HUES48 (cell line): ENCODE measurements around the gene SLX4.

Experiments used
- H3K27ac ChIP-seq: one replicate; pipeline ENCODE4 v1.7.0; 2013; ENCODE audit warnings: low read depth, low read length, inconsistent platforms
- H3K27me3 ChIP-seq: 2 replicates; pipeline ENCODE4 v1.6.1; 2013; ENCODE audit warnings: mild to moderate bottlenecking, low read length; ENCODE audit not compliant: control insufficient read depth, insufficient read depth
- H3K36me3 ChIP-seq: 2 replicates; pipeline ENCODE4 v1.6.1; 2013; ENCODE audit warnings: low read length; ENCODE audit not compliant: control insufficient read depth, insufficient read depth
- H3K4me1 ChIP-seq: 2 replicates; pipeline ENCODE4 v1.6.1; 2013; ENCODE audit warnings: mild to moderate bottlenecking, low read length; ENCODE audit not compliant: control insufficient read depth, insufficient read depth
- H3K4me3 ChIP-seq: 2 replicates; pipeline ENCODE4 v1.5.1; 2013; ENCODE audit warnings: mild to moderate bottlenecking, low read depth, low read length
- H3K9ac ChIP-seq: 2 replicates; pipeline ENCODE4 v1.6.1; 2013; ENCODE audit warnings: mild to moderate bottlenecking, low read depth, low read length, moderate library complexity
- H3K9me3 ChIP-seq: 2 replicates; pipeline ENCODE4 v1.6.1; 2013; ENCODE audit warnings: low read length; ENCODE audit not compliant: control insufficient read depth, insufficient read depth

Gene SLX4

GRCh38 chr16:3566990-3567389, 44.4 kb downstream of the SLX4 start:
- Histone ChIP-seq H3K9ac (no peak overlapping the region), H3K27ac (no peak overlapping the region), H3K4me1 (peaks cover 3% of the 10 kb centered on the region; the same call in 1 of the 2 replicates), H3K36me3 (no peaks in the 10 kb centered on the region), H3K27me3 (no peaks in the 10 kb centered on the region), H3K4me3 (no peak overlapping the region), H3K9me3 (no peaks in the 10 kb centered on the region)

DNA sequence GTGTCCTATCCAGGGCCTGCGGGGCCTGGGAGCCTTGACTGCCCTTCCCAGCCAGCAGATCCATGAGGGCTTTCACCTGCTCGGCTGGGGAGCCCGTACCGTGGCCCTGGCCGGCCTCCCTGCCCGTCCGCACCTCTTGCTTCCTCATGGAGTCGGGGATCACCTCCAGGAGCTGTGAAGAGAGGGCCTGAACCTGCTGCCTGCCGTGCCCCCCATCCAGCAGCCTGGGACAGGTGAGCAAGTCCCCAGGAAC, 46.6 kb downstream of the SLX4 start:
- Histone ChIP-seq H3K4me3 (no peak overlapping the region), H3K9ac (no peak overlapping the region), H3K4me1 (peaks cover 3% of the 10 kb centered on the region; the same call in 1 of the 2 replicates), H3K9me3 (no peaks in the 10 kb centered on the region), H3K27ac (no peak overlapping the region), H3K36me3 (no peaks in the 10 kb centered on the region), H3K27me3 (no peaks in the 10 kb centered on the region)

DNA sequence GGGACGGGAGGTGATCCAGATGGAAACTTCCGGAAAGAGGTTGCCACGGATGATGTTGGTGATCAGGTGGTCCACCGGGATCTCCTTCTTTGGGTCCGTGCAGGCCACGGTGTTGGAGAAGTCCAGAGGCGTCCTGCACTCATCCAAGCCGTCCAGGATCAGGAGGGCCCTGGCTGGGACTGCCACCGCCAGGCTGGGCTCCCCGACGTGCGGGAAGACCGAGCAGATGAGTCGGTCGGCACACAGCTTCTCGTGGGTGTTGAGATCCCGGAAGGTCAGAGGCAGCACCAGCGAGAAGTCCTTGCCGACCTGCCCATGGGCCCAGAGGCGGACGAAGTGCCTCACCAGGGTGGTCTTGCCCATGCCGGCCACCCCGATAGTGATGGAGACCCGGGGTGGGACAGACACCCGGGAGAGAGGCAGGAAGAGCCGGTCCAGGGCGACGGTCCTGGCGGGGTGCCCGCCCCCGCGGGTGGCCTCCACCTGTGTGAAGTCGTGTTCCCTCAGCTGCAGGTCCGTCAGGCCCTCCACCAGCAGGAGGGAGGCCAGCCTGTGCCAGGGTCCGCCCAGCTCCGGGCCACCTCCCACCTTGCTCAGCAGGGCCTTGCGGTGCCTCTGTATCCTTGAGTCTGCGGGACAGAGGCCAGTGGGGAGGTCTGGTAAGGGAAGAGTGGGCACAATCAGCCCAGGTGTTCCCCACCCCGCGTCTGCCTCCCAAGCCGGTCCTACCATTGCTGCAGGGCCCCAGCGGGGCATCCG, 47.1 kb downstream of the SLX4 start:
- Histone ChIP-seq H3K27me3 (no peaks in the 10 kb centered on the region), H3K27ac (no peak overlapping the region), H3K36me3 (no peaks in the 10 kb centered on the region), H3K4me1 (peaks cover 3% of the 10 kb centered on the region; the same call in 1 of the 2 replicates), H3K9me3 (no peaks in the 10 kb centered on the region), H3K9ac (no peak overlapping the region), H3K4me3 (no peak overlapping the region)

GRCh38 chr16:3562914-3563480, 48.4 kb downstream of the SLX4 start:
- Histone ChIP-seq H3K9ac (no peak overlapping the region), H3K9me3 (no peaks in the 10 kb centered on the region), H3K36me3 (no peaks in the 10 kb centered on the region), H3K27ac (no peak overlapping the region), H3K27me3 (no peaks in the 10 kb centered on the region), H3K4me1 (peaks cover 3% of the 10 kb centered on the region; the same call in 1 of the 2 replicates), H3K4me3 (no peak overlapping the region)

- H3K4me1 ChIP-seq = peaks cover under 1% of the 10 kb centered on the region; the same call in 1 of the 2 replicates
- no peak overlapping the region for H3K27ac ChIP-seq
- H3K27me3 ChIP-seq = no peaks in the 10 kb centered on the region
- H3K4me3 ChIP-seq = no peak overlapping the region
- no peak overlapping the region for H3K9ac ChIP-seq
- H3K9me3 ChIP-seq = no peaks in the 10 kb centered on the region
- H3K36me3 ChIP-seq = no peaks in the 10 kb centered on the region
Observed at GRCh38 chr16:3561626-3562025, 49.8 kb downstream of the SLX4 start.

- Histone ChIP-seq H3K4me3 (no peak overlapping the region), H3K9ac (no peak overlapping the region), H3K27me3 (0 out of 2 replicates have a peak, but pooled peaks cover 6% of the 10 kb centered on the region), H3K9me3 (no peaks in the 10 kb centered on the region), H3K36me3 (no peaks in the 10 kb centered on the region), H3K4me1 (peaks cover 17% of the 10 kb centered on the region), H3K27ac (peak overlapping the region; percentile 83)
Observed at GRCh38 chr16:3554351-3554928, 57.0 kb downstream of the SLX4 start.

DNA sequence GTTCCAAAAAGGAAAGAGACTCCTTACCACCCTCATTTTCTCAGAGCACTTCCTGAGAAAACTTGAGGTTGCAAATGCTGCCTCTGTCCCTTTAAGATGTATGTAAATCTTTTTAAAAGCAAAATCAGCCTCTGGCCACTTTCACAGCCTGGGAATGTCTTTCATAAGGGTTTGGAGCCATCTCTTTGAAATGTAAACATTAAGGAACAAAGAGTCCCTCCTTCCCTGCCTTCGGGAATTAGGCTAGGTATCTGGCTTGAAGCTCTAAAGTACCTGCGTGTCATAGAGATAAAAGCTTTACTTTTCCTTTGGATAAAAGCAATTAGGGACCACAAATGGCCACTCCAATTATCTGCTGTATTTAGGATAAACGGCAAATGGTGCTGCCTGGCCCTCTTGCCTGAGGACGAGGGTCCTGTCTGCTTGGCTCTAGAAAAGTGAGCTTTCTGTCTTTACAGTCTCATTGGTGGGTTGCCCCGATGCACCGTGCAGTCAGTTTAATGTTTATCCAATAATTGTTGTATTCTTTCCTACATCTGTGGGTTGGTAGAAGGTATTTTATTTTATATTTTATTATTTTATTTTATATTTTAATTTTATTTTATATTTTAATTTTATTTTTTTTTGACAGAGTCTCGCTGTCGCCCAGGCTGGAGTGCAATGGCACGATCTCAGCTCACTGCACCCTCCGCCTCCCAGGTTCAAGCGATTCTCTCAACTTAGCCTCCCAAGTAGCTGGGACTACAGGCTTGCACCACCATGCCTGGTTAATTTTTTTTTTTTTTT, 58.1 kb downstream of the SLX4 start:
- Histone ChIP-seq H3K4me1 (peaks cover 17% of the 10 kb centered on the region), H3K36me3 (no peaks in the 10 kb centered on the region), H3K4me3 (peak overlapping the region; percentile 14), H3K27me3 (0 out of 2 replicates have a peak, but pooled peaks cover 6% of the 10 kb centered on the region), H3K9ac (no peak overlapping the region), H3K9me3 (no peaks in the 10 kb centered on the region), H3K27ac (peak overlapping the region; percentile 80)

GRCh38 chr16:3550851-3551847, 60.3 kb downstream of the SLX4 start:
- Histone ChIP-seq H3K4me1 (peaks cover 17% of the 10 kb centered on the region), H3K27me3 (0 out of 2 replicates have a peak, but pooled peaks cover 6% of the 10 kb centered on the region), H3K27ac (no peak overlapping the region), H3K4me3 (no peak overlapping the region), H3K9ac (no peak overlapping the region), H3K9me3 (no peaks in the 10 kb centered on the region), H3K36me3 (no peaks in the 10 kb centered on the region)

- H3K27me3 ChIP-seq = 0 out of 2 replicates have a peak, but pooled peaks cover 6% of the 10 kb centered on the region
- H3K27ac ChIP-seq = no peak overlapping the region
- H3K4me3 ChIP-seq = no peak overlapping the region
- H3K4me1 ChIP-seq = peaks cover 17% of the 10 kb centered on the region
- no peaks in the 10 kb centered on the region for H3K9me3 ChIP-seq
- H3K36me3 ChIP-seq = no peaks in the 10 kb centered on the region
- no peak overlapping the region for H3K9ac ChIP-seq
Observed at GRCh38 chr16:3549906-3550305, 61.5 kb downstream of the SLX4 start.

GRCh38 chr16:3548859-3549258, 62.5 kb downstream of the SLX4 start:
- 0 out of 2 replicates have a peak, but pooled peaks cover 6% of the 10 kb centered on the region for H3K27me3 ChIP-seq
- H3K4me1 ChIP-seq = peaks cover 6% of the 10 kb centered on the region
- no peak overlapping the region for H3K27ac ChIP-seq
- H3K9ac ChIP-seq = no peak overlapping the region
- H3K36me3 ChIP-seq = no peaks in the 10 kb centered on the region
- no peaks in the 10 kb centered on the region for H3K9me3 ChIP-seq
- no peak overlapping the region for H3K4me3 ChIP-seq
